Measurements from ENCODE around the gene RLN2. TPM values are rescaled to one million over a fixed set of nuclear protein-coding genes. Genes with fewer than 3 reads are reported as not detected.
"Not testable (repeated sequence)": the region's sequence is repeated elsewhere in the genome, so short reads cannot be mapped to it uniquely, and the experiment has no call there.

RLN2 gene, protein sequence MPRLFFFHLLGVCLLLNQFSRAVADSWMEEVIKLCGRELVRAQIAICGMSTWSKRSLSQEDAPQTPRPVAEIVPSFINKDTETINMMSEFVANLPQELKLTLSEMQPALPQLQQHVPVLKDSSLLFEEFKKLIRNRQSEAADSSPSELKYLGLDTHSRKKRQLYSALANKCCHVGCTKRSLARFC
- 1 to 10 TPM in 1 of 4 donors, not detected in 3; 1.3 TPM for total RNA-seq

DNA sequence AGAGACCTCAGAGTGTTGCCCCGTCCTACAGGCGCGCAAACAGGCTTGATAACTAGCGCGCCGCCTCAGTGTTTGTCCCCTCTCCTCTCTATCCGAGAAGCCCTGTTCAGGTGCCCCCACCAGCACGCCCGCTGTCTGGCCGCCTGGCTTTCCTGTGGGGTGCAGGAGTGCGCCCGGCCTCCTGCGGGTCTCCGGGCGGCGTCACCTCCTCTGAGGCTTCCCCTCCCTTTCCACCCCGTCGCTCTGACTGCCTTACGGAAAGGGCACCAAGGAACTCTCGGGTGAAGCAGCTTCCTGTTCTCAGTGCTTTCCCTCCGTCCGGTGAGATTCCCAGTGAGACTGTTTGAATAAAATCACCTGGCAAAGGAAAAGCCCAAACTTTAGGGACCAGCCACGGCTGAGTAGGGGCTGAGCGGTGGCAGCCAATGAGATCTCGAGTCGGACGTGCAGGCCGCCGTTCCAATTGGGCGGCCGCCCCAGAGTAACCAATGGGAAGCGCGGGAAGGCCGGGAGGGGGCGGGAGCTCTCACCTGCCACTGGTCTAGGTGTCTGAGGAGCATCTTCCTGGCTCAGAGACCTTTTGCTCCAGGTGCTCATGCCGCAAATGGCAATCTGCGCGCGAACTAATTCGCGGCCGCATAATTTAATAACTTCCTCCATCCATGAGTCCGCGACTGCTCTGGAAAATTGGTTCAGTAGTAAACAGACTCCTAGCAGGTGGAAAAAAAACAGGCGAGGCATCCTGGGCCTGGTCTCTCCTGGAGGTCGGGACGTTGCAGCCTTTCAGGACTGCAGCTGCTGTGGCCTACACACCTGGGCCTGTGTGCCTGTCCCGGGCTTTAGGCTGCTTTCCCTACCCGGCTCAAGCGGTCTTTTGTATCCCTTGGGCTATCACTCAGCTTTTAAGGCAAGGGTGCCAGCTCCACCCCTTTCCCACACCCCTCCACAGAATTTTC, at the start of gene RLN2:
TSS of gene RLN2 (minus strand) at position 877 of the 956 bp plus-strand sequence. CDS start at position 741, 136 bp downstream.
- H3K4me3 ChIP-seq; H3K36me3 ChIP-seq; intact Hi-C loops (cut with DNase I; ENCODE audit: low total_unique reads): not testable (repeated sequence)

DNA sequence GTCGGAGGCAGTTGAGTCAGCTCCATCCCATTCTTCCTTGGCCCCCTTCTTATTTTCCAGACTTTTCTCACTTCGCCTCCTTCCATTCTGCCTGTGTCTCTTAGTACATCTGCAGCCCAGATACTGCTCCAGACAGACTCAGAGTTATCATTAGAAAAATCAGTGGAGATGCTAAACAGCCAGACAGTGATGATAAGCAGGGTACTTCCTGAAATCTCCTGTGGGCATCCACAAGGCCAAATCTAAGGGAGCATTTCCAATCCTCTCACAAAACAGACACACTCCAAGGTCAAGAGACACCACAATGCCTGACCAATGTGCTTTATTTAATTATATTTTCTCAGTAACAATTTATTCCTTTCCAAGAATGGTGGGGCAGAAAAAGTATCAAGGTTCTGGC, 49.7 kb upstream of the RLN2 start:
- no peak overlapping the region for H3K4me3 ChIP-seq
- H3K4me1 ChIP-seq: no peaks in the 10 kb centered on the region
- TF ChIP-seq POLR2A (IDR thresholded peaks at IDR 0.05): no peak
- TF ChIP-seq, protein P1, sequence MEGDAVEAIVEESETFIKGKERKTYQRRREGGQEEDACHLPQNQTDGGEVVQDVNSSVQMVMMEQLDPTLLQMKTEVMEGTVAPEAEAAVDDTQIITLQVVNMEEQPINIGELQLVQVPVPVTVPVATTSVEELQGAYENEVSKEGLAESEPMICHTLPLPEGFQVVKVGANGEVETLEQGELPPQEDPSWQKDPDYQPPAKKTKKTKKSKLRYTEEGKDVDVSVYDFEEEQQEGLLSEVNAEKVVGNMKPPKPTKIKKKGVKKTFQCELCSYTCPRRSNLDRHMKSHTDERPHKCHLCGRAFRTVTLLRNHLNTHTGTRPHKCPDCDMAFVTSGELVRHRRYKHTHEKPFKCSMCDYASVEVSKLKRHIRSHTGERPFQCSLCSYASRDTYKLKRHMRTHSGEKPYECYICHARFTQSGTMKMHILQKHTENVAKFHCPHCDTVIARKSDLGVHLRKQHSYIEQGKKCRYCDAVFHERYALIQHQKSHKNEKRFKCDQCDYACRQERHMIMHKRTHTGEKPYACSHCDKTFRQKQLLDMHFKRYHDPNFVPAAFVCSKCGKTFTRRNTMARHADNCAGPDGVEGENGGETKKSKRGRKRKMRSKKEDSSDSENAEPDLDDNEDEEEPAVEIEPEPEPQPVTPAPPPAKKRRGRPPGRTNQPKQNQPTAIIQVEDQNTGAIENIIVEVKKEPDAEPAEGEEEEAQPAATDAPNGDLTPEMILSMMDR (IDR thresholded peaks at IDR 0.05): no peak
- H3K27me3 ChIP-seq: no peaks in the 10 kb centered on the region
- H3K9me3 ChIP-seq: no peaks in the 10 kb centered on the region
- no peak overlapping the region for H3K27ac ChIP-seq
- intact Hi-C loops (cut with DNase I; ENCODE audit: low total_unique reads): no loop called here
- H3K36me3 ChIP-seq: no peaks in the 10 kb centered on the region
- DNase-seq: no peak

More for the DNA sequence above, at the start of gene RLN2:
- H3K9me3 ChIP-seq, H3K4me1 ChIP-seq, DNase-seq, H3K27me3 ChIP-seq, H3K27ac ChIP-seq: not testable (repeated sequence)

DNA sequence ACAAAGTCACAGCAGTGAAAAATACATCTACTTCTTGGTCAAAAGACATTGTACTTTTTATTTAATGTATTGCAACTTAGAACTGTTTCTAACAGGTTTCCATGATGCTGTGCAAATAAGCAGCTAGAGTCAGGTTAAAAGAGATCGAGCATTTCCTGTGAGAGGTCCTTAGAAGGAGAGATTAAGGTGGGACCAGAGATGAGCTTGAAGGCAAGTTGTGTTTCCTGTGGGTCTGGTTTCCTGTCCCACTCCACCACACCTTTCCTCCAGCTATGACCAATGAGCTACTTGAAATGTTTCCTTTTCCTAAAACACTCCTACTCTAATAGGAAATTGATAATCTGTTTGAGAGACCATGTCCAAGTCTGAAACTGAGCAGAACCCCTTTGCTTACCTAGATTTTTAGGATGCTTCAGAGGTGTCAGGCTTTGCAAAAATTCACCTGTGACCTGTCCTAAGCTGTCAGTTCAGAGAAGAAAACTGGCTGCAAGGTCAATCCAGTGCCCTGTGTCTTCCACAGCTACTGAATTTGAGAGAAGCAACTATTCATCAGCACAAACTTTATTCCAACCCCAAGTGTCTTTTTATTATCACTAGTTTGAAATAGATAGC, 48.2 kb upstream of the RLN2 start:
- Histone ChIP-seq H3K9me3 (no peaks in the 10 kb centered on the region), H3K4me3 (no peak overlapping the region), H3K4me1 (no peaks in the 10 kb centered on the region), H3K36me3 (no peaks in the 10 kb centered on the region), H3K27ac (no peak overlapping the region), H3K27me3 (no peaks in the 10 kb centered on the region)
- TF ChIP-seq, protein P1 (IDR thresholded peaks at IDR 0.05): no peak
- TF ChIP-seq POLR2A (IDR thresholded peaks at IDR 0.05): no peak
- no peak for DNase-seq
- intact Hi-C loops (cut with DNase I; ENCODE audit: low total_unique reads): no loop called here

DNA sequence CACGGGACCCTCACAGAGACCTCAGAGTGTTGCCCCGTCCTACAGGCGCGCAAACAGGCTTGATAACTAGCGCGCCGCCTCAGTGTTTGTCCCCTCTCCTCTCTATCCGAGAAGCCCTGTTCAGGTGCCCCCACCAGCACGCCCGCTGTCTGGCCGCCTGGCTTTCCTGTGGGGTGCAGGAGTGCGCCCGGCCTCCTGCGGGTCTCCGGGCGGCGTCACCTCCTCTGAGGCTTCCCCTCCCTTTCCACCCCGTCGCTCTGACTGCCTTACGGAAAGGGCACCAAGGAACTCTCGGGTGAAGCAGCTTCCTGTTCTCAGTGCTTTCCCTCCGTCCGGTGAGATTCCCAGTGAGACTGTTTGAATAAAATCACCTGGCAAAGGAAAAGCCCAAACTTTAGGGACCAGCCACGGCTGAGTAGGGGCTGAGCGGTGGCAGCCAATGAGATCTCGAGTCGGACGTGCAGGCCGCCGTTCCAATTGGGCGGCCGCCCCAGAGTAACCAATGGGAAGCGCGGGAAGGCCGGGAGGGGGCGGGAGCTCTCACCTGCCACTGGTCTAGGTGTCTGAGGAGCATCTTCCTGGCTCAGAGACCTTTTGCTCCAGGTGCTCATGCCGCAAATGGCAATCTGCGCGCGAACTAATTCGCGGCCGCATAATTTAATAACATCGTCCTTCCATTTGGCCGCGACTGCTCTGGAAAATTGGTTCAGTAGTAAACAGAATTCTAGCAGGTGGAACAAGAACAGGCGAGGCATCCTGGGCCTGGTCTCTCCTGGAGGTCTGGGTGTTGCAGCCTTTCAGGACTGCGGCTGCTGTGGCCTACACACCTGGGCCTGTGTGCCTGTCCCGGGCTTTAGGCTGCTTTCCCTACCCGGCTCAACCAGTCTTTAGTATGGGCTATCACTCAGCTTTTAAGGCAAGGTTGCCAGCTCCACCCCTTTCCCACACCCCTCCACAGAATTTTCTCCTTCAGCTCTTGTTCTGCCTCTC, 34.8 kb upstream of the RLN2 start, which contains the start of gene RLN1:
TSS of gene RLN1 (minus strand) at position 885 of the 990 bp plus-strand sequence. CDS start at position 755, 130 bp downstream.
- DNase-seq; H3K36me3 ChIP-seq; H3K4me3 ChIP-seq; H3K9me3 ChIP-seq; H3K27me3 ChIP-seq; H3K4me1 ChIP-seq; H3K27ac ChIP-seq; intact Hi-C loops (cut with DNase I; ENCODE audit: low total_unique reads): not testable (repeated sequence)

DNA sequence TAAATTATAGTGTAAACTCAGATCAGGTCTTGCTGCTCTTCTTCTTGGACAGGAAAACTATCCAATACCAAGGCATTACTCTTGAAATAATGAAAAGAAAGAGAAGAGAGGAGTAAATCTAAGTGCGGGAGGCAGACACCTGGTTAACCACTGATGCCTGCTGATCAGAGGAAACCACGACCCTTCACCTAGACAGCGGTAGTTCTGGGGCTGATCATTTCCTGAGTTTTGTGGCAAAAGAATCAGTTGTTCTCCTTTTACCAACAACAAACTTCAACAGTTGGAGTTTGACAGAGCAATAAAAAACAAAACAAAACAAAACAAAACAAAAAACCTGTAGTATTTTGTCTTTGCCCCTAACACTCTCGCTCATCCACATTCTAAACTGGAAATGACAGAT, 32.2 kb upstream of the RLN2 start:
- H3K36me3 ChIP-seq: no peaks in the 10 kb centered on the region
- no peaks in the 10 kb centered on the region for H3K9me3 ChIP-seq
- no peak for TF ChIP-seq POLR2A (IDR thresholded peaks at IDR 0.05)
- TF ChIP-seq, protein P1 (IDR thresholded peaks at IDR 0.05): no peak
- intact Hi-C loops (cut with DNase I; ENCODE audit: low total_unique reads): no loop called here
- H3K27ac ChIP-seq: no peak overlapping the region
- no peak overlapping the region for H3K4me3 ChIP-seq
- H3K4me1 ChIP-seq: no peaks in the 10 kb centered on the region
- DNase-seq: no peak
- no peaks in the 10 kb centered on the region for H3K27me3 ChIP-seq

DNA sequence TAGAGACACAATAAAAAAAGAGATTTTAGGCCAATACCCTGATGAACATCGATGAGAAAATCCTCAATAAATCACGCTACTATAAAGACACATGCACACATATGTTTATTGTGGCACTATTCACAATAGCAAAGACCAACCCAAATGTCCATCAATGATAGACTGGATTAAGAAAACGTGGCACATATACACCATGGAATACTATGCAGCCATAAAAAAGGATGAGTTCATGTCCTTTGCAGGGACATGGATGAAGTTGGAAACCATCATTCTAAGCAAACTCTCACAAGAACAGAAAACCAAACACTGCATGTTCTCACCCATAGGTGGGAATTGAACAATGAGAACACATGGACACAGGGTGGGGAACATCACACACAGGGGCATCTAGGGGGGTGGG, 26.8 kb upstream of the RLN2 start:
- H3K36me3 ChIP-seq; H3K9me3 ChIP-seq; H3K4me3 ChIP-seq; DNase-seq; intact Hi-C loops (cut with DNase I; ENCODE audit: low total_unique reads); H3K27ac ChIP-seq; H3K4me1 ChIP-seq; H3K27me3 ChIP-seq: not testable (repeated sequence)

Measured in uterus (tissue), 4 donors.